SKM-1 treated with dmso at 0.1 percent for 144 hours (cell line): ENCODE results near the gene BRD4.
"Not testable (repeated sequence)": the region's sequence is repeated elsewhere in the genome, so short reads cannot be mapped to it uniquely, and the experiment has no call there.

ENCODE experiments used
- DNase-seq: peaks from one replicate; lab custom pipeline; 2025; ENCODE audit not compliant: unreplicated experiment; lab: John Stamatoyannopoulos, UW

BRD4 gene

DNA sequence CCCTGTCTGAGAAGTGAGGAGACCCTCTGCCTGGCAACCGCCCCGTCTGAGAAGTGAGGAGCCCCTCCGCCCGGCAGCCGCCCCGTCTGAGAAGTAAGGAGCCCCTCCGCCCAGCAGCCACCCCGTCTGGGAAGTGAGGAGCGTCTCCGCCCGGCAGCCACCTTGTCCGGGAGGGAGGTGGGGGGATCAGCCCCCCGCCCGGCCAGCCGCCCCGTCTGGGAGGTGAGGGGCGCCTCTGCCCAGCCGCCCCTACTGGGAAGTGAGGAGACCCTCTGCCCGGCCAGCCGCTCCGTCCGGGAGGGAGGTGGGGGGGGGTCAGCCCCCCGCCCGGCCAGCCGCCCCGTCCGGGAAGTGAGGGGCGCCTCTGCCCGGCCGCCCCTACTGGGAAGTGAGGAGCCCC, 30.7 kb upstream of the BRD4 start:
- DNase-seq: not testable (repeated sequence)

DNA sequence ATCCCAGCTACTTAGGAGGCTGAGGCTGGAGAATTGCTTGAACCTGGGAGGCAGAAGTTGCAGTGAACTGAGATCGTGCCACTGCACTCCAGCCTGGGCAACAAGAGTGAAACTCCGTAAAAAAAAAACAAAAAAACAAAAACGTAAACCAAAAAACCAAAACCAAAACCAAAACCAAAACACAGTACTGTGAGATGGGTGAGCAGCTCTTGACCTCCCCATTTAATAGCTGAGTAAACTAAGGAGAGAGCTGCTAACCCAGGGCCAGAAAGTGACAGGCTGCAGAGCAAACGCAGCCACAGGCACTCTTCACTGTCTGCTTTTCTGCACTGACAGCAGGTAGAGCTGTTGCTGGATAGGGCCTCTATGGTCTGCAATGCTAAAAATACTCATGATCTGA, 27.7 kb upstream of the BRD4 start:
- DNase-seq: not testable (repeated sequence)

GRCh38 chr19:15358918-15359317, 26.6 kb upstream of the BRD4 start:
- no peak for DNase-seq

- DNase-seq: no peak
These were observed 25.6 kb upstream of the BRD4 start for GRCh38 chr19:15357906-15358305.

DNA sequence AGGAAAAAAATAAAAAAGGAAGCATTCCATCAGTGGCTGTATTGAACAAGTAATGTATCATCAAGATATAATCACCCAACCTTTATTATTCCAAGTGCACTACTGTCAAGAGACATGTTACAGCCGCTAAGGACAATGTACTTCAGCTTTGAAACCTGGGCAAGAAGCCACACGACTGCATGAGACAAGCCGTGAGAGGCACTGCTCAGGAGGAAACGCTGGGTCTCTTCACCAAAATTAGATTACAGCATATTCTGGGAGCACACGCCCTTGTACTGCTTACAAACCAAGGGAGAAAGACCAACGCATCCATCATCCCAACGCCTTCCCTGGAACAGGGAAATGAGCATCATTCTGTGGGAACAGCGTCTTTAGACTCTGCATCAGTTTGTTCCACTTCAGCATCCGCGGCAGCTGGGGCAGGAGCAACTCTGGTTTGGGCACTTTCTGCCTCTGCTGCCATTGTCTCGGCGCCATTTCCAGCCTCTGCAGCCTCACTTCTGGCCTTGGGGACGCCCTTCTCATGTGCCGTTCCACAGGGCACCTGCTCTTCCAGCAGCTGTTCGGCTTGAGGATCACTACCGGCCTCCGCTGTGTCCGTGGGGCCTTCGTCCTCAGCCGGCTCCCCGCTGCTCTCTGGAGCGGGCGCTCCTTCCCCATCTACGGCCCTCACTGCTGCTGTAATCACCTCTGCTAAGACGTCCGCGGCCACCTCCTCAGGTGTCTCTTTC, 22.4 kb upstream of the BRD4 start:
- no peak for DNase-seq

- DNase-seq: no peak
These were observed 21.6 kb upstream of the BRD4 start for GRCh38 chr19:15353908-15354307.

GRCh38 chr19:15352535-15352934, 20.2 kb upstream of the BRD4 start:
- not testable (repeated sequence) for DNase-seq

DNA sequence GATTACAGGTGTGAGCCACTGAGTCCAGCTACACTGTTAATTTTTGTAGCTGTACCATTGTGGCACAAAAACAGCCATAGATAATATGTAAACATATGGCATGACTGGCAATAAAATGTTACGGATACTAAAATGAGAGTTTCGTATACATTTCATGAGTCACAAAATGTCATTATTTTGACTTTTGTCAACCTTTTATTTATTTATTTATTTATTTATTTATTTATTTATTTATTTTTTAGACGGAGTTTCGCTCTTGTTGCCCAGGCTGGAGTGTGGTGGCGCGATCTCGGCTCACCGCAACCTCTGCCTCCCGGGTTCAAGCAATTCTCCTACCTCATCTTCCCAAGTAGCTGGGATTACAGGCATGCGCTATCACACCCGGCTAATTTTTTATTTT, 9.0 kb upstream of the BRD4 start:
- not testable (repeated sequence) for DNase-seq

DNA sequence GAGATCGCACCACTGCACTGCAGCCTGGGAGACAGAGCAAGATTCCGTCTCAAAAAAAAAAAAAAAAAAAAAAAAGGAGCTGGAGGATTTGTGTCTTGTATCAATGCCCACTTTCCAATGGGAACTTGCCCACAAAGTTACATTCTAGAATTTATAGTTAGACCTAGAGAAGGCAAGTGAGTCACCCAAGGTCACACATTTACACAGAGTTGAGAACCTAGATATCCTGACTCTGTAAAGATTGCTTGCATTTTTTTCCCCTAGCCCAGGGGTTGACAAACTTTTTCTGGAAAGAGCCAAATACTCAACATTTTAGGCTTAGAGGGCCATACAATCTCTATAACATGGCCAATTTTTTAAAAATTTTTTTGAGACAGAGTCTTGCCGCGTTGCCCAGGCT, 7.7 kb upstream of the BRD4 start:
- no peak for DNase-seq

DNA sequence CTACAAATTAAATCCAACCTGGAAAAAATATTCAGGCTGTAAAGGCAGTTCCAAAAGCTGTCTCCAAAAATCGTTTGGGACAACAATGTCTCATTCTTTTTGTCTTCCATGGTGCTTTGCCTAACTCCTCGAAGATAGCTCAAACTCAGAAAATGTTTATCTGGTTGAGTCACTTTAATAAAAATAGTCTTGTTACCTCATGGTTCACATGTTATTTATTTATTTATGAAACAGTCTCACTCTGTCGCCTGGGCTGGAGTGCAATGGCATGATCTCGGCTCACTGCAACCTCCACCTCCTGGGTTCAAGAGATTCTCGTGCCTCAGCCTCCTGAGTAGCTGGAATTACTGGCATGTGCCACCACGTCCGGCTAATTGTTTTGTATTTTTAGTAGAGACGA, 4.9 kb upstream of the BRD4 start:
- DNase-seq: no peak

- not testable (repeated sequence) for DNase-seq
These were observed 3.7 kb upstream of the BRD4 start for GRCh38 chr19:15335992-15336391.

DNA sequence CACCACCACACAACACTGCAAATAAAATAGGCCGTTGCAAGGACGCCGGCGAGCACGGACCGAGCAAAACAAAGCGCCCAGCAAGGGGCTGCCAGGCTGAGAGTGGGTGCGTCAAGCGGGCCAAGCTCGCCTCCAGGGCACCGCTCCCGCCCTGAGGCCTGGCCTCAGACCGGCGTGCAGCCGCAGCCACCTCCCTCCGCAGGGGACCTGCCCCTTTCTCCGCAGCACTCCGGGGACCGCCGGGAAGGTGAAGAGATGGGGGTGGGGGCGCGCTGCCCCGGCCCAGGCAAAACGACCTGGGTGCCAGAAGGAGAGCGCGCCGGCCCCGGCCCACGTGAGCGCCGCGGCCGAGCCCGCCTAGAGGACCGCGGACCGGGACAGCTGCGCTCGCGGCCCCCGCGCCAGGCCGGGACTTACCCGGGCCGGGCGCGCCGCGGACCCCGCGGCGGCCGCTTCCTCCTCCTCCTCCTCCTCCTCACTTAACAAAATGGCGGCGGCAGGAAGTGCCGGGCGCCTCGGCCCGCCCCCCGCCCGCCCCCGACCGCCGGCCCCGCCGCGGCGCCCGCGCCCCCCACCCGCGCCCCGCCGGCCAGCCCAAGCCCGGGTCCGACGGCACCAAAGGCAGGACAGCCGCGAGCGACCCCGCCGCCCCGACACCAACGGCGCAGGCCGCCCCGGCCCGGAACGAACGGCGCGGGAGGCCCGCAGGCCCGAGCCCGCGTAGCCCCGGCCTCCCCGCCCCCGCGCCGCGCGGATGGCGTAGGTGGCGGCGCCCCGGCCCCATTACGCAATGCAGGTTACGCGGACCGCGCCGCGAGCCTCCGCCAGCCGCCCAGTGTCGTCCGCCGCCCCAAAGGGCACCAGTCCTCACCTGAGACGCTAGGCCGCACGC, 674 bp downstream of the BRD4 start:
- DNase-seq: peak; percentile 29

GRCh38 chr19:15330801-15331418, 1.4 kb downstream of the BRD4 start:
- no peak for DNase-seq

GRCh38 chr19:15328312-15328711, 4.0 kb downstream of the BRD4 start:
- DNase-seq: no peak

- DNase-seq: no peak
These were observed 7.4 kb downstream of the BRD4 start for GRCh38 chr19:15324791-15325519.

DNA sequence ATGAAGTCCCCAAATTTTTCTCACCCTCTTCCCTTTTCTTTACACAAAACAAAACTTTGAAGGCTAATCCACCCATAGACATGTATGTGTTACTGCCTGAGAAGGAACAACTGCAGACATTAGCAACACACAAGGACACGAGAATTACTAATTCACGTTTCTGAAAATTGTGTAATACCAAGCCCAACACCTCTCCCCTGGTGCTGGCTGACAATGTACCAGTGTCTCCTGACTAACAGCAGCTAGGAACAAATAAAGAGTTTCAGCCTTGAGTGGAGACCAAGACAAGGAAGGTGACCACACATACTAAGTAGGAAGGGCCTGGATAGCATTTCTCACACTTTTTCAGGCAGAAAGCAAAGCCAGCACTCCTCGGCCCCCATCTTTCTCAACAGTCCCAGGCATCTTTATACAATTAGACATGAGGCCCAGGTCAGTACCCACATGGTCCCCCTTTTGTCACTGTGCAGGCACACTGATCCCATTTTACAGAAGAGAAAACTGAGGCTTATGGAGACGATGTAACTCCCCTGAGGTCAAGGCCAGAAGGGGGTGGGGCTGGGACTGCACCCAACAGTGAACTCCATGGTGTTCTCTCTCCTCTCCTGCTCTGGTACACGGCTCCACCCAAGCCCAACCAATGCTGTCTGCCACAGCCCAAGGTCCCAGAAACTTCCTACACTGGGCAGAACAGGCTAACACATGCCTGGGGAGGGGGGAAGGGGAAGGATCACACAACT, 8.7 kb downstream of the BRD4 start:
- DNase-seq: no peak

DNA sequence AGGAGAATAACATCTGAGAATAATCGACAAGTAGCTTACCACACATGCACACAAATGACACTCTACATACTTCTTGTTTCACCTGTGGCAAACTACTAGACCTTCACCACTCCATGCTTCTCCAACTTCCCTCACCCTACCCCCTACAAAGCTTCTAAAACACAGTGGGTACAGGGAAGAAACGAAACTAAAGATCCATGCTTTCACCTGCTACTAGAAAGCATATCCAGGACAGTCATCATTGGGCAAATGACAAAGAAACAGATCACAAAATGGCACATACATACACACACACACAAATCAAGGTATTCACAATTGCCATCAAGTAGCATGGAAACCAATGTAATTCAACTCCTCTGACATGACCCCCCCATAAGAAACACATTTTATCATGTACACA, 10.6 kb downstream of the BRD4 start:
- DNase-seq: no peak

DNA sequence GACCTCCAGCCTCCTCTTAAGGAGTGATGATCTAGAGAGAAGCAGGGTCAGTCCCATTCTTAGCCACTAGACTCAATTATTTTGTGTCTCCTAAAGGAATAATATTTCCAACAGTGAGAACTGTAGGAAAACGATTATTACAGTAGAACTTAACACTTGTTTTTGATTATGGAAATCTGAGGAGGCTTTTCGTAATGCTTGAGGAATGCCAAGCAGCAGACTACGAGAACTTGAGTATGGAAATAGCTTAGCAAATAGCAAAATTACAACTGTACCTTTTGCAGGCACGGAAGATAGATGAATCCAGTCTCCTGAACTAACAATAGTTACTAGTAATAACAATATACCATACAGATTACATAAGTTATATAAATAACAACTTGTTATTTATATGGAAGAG, 12.2 kb downstream of the BRD4 start:
- no peak for DNase-seq

DNA sequence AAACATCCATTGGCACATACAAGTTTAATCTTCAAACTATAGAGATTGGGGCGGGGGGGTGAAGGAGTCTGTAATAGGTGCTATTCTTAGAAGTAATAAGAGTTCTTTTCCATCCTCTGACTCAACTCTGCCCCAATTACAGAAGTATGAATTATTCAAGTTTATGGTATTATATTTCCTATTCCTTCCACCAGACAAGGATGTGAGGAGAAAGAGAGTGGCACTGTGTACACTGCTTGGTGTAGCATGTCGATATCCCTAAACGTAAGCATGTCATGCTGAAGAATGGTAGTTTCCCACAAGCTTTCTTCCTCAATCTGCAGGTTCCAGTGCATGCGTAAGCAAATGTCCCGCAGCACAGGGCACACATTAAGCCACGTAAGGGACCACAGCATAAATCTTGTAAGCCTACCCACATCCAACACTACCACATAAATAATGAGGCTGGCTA, 14.1 kb downstream of the BRD4 start:
- no peak for DNase-seq

GRCh38 chr19:15317392-15318071, 14.8 kb downstream of the BRD4 start:
- DNase-seq: no peak
